Natural killer cell treated with Interleukin-12 subunit alpha and Interleukin-12 subunit beta and Interleukin-15 and Interleukin-18, amount 100 ng/mL, for 72 hours (primary cell): ENCODE data around the gene MGMT. TPM values are rescaled to one million over a fixed set of nuclear protein-coding genes. Genes with fewer than 3 reads are reported as not detected.

Experiments used
- ATAC-seq, 2 donors: fragments of 150-1000 bp; cut with Tn5 transposase in 1 of 2; sonication (Bioruptor Pico), chemical (Tn5 transposase) in 1 of 2; 2 replicates each; pipeline ENCODE4 v1.10.0; 2021
- DNase-seq: peaks from one replicate; pipeline ENCODE4 v3.0.0; 2022; ENCODE audit warnings: low spot score
- H3K27ac Mint-ChIP-seq, 2 donors: 1 replicate in 1 of 2; 2 replicates in 1 of 2; pipeline ENCODE4 v1.8.0; 2022; ENCODE audit warnings: mixed read lengths in 2 of 2, mild to moderate bottlenecking in 1 of 2, moderate library complexity in 1 of 2
- H3K27me3 Mint-ChIP-seq, 2 donors: 1 replicate in 1 of 2; 2 replicates in 1 of 2; pipeline ENCODE4 v1.8.0; 2022; ENCODE audit warnings: mixed read lengths in 2 of 2
- H3K36me3 Mint-ChIP-seq: one replicate; pipeline ENCODE4 v1.8.0; 2022; ENCODE audit warnings: mixed read lengths
- H3K4me1 Mint-ChIP-seq, 2 donors: 1 replicate in 1 of 2; 2 replicates in 1 of 2; pipeline ENCODE4 v1.8.0; 2022; ENCODE audit warnings: low read depth in 2 of 2, mixed read lengths in 2 of 2, mild to moderate bottlenecking in 1 of 2
- H3K4me3 Mint-ChIP-seq: one replicate; pipeline ENCODE4 v1.8.0; 2022; ENCODE audit warnings: mixed read lengths
- H3K9me3 Mint-ChIP-seq: 2 replicates; pipeline ENCODE4 v1.8.0; 2022; ENCODE audit warnings: mixed read lengths
- total RNA-seq, 2 donors: library from RNA; stranded (reverse); gene quantifications; one replicate each; pipeline ENCODE4 v1.2.3, GENCODE V29; 2022

Gene MGMT
- total RNA-seq, 2 donors from 2014 or later = 14.3 to 23.6 TPM

DNA sequence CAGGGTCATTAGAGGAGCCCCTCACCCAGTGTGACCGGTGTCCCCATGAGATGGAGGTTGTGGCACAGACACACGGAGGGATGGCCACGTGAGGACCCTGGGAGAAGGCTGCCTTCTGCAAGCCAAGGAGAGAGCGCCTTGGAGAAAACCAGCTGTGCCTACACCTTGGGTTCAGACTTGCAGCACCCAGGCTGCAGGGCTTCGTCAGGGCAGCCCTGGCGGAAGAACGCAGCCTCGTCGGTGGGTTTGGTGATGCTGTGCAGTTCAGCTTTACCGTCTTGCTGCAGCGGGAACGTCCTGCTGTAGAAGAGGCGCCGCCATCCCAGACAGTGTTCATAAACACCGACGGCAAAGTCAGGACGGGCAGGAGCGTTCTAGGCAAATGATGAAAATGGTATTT is 89.3 kb downstream of the MGMT start:
- Mint-ChIP-seq H3K4me3 (no peak overlapping the region), H3K27ac (no peak overlapping the region), H3K27me3 (no peaks in the 10 kb centered on the region), H3K4me1 (no peaks in the 10 kb centered on the region), H3K36me3 (no peaks in the 10 kb centered on the region), H3K9me3 (no peaks in the 10 kb centered on the region)
- DNase-seq (no peak), ATAC-seq (no peak)

GRCh38 chr10:129560361-129560760 is 93.3 kb downstream of the MGMT start:
- Mint-ChIP-seq H3K4me1 (peaks cover 6 to 11% of the 10 kb centered on the region in 2 donors), H3K4me3 (no peak overlapping the region), H3K27ac (no peak overlapping the region), H3K36me3 (no peaks in the 10 kb centered on the region), H3K9me3 (no peaks in the 10 kb centered on the region), H3K27me3 (no peaks in the 10 kb centered on the region)
- ATAC-seq (no peak), DNase-seq (no peak)

- H3K36me3 Mint-ChIP-seq = no peaks in the 10 kb centered on the region
- no peaks in the 10 kb centered on the region for H3K27me3 Mint-ChIP-seq
- DNase-seq (no peak), ATAC-seq (no peak)
- H3K9me3 Mint-ChIP-seq = no peaks in the 10 kb centered on the region
- no peak overlapping the region for H3K27ac Mint-ChIP-seq
- peaks cover 6 to 11% of the 10 kb centered on the region in 2 donors for H3K4me1 Mint-ChIP-seq
- H3K4me3 Mint-ChIP-seq = no peak overlapping the region
These were observed 95.4 kb downstream of the MGMT start for GRCh38 chr10:129562487-129562886.

GRCh38 chr10:129564923-129565322 is 97.9 kb downstream of the MGMT start:
- no peak for DNase-seq
- Mint-ChIP-seq H3K36me3 (no peaks in the 10 kb centered on the region), H3K4me1 (peaks cover 6 to 11% of the 10 kb centered on the region in 2 donors), H3K27ac (no peak overlapping the region), H3K4me3 (no peak overlapping the region), H3K27me3 (no peaks in the 10 kb centered on the region), H3K9me3 (no peaks in the 10 kb centered on the region)
- no peak for ATAC-seq

DNA sequence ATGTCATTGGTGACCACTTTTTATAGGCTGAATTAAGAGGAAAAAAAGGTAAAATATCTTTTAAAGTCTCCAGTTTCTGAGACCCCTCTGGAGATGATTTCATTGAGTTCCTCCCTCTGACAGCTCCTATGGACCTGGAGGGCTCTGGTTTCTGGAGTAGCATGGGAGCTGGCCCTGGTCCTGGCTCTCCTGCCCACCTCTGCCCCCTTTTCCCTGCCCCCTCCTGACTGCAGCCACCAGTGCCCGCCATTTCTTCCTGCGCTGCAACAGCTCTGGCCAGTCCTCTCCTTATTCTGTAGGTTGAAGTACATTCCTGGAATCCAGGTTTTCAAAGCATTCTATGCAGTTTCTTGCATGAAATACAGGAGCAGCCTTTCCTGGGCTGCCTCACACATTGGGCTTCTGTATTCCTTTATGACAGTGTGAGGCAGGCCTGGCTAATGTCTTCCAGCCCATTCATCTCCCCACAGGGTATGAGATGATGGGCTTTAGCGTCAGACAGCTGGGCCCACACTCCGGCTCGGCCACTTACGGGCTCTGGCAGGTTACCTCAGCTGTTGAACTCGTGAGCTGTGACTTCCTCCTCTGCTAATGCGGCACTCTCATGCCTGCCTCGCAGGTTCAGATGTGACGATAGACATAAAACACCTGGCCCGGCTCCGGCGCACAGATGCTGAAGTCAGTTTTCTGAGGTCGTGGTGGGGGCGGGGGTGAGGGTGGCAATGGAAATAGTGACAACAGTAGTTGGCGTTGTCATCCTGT is 101.7 kb downstream of the MGMT start:
- Mint-ChIP-seq H3K4me1 (no peaks in the 10 kb centered on the region), H3K27ac (no peak overlapping the region), H3K27me3 (no peaks in the 10 kb centered on the region), H3K36me3 (no peaks in the 10 kb centered on the region), H3K9me3 (no peaks in the 10 kb centered on the region), H3K4me3 (no peak overlapping the region)
- DNase-seq (no peak), ATAC-seq (no peak)

DNA sequence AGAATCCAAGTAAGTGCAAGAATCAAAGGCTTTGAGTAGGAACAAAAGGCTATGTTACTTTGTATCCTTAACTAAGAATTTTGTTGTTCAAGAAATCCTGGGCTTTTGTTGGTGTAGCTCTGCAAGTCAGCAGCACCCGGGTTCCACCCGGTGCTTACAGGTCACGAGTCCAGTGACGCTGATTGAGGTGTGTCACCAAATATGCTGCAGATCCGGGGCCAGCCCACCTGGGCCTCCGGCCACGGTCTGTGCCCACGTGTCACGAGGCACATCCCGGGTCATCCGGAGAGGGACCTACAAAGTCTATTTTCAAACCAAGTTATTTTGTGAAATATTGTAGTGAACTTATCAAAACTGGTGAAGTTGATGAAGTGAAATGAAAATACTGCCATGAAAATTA is 103.1 kb downstream of the MGMT start:
- H3K27me3 Mint-ChIP-seq = no peaks in the 10 kb centered on the region
- no peaks in the 10 kb centered on the region for H3K36me3 Mint-ChIP-seq
- no peaks in the 10 kb centered on the region for H3K9me3 Mint-ChIP-seq
- ATAC-seq (no peak), DNase-seq (no peak)
- no peaks in the 10 kb centered on the region for H3K4me1 Mint-ChIP-seq
- H3K4me3 Mint-ChIP-seq = no peak overlapping the region
- no peak overlapping the region for H3K27ac Mint-ChIP-seq

- ATAC-seq (no peak), DNase-seq (no peak)
- Mint-ChIP-seq H3K36me3 (peaks cover 4% of the 10 kb centered on the region), H3K9me3 (no peaks in the 10 kb centered on the region), H3K4me1 (peaks cover 0 to 8% of the 10 kb centered on the region in 2 donors), H3K27ac (no peak overlapping the region), H3K27me3 (no peaks in the 10 kb centered on the region), H3K4me3 (no peak overlapping the region)
These were observed 112.2 kb downstream of the MGMT start for GRCh38 chr10:129579228-129579627.

DNA sequence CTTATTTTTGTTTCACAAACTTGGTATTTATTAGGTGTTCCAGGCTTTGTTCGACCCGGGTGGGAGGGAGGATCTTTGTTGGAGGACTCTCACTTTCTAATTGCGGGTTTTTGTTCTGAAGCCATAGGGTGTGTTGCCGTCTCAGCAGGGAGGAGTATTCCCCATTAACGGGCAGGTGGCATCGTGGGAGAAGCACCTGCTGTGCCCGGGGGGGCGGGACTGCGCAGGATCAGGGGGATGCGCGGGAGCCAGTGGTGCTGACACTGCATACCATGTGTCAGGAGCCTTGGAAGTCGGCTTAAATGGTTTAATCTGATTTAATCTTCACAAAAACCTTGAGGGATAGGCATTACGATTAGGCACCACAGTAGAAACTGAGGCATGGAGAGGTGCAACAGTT is 113.0 kb downstream of the MGMT start:
- Mint-ChIP-seq H3K9me3 (no peaks in the 10 kb centered on the region), H3K27me3 (no peaks in the 10 kb centered on the region), H3K36me3 (peaks cover 4% of the 10 kb centered on the region), H3K27ac (no peak overlapping the region), H3K4me3 (no peak overlapping the region), H3K4me1 (peaks cover 0 to 8% of the 10 kb centered on the region in 2 donors)
- no peak for ATAC-seq
- DNase-seq = no peak

- H3K27ac Mint-ChIP-seq = no peak overlapping the region
- no peak overlapping the region for H3K4me3 Mint-ChIP-seq
- H3K36me3 Mint-ChIP-seq = peaks cover 11% of the 10 kb centered on the region
- no peak for DNase-seq
- H3K4me1 Mint-ChIP-seq = peaks cover 0 to 8% of the 10 kb centered on the region in 2 donors
- ATAC-seq = no peak
- no peaks in the 10 kb centered on the region for H3K27me3 Mint-ChIP-seq
- H3K9me3 Mint-ChIP-seq = no peaks in the 10 kb centered on the region
These were observed 113.9 kb downstream of the MGMT start for GRCh38 chr10:129580901-129581300.

DNA sequence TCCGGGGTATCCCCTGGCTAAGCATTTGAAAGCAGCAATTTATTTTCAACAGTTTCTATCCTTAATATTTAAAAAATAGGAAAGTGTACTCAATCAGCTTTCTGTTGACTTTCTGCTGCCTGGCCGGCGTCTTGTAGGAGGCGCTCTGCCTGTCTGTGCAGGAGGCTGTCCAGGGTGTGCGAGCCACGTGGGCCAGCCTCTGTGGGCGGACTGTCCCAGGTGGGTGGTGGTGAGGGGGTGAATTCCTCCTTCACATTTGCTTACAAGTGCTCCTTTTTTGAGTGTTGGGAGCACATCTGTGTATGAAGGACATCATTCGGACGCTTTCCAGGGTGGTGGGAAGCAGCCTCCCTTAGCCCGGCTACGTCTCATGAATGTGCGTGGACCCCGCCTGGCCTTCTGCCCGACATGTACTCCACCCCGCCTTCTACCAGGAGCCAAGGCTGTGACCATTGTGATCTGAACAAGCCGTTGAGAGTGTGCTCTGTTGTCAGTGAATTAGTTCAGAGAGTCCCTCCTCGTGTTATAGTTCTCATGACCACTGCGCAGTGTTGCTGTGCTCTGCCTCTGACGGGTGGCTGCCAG is 114.9 kb downstream of the MGMT start:
- peaks cover 0 to 8% of the 10 kb centered on the region in 2 donors for H3K4me1 Mint-ChIP-seq
- peaks cover 19% of the 10 kb centered on the region for H3K36me3 Mint-ChIP-seq
- no peaks in the 10 kb centered on the region for H3K27me3 Mint-ChIP-seq
- H3K27ac Mint-ChIP-seq = no peak overlapping the region
- no peak overlapping the region for H3K4me3 Mint-ChIP-seq
- peaks cover 1% of the 10 kb centered on the region for H3K9me3 Mint-ChIP-seq
- no peak for DNase-seq
- no peak for ATAC-seq

DNA sequence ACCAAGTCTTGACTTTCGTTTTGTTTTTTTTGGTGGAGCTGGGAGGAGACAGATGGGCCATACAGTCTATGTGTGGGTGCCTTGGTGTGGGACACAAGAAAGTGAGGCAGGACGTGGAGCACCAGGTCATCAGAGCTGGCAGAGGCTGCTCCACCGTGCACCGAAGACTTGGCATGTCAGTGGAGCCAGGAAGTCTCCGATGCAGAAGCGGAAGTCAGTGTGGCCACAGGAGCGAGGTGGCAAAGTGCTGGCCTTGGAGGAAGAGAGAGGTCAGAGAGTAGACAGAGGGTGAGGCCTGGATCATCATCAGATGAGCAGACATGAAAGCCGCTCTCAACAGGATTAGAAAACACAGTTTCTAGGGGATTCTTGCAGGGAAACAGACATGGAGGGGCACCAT is 116.8 kb downstream of the MGMT start:
- Mint-ChIP-seq H3K4me1 (peaks cover 0 to 8% of the 10 kb centered on the region in 2 donors), H3K27me3 (no peaks in the 10 kb centered on the region), H3K27ac (no peak overlapping the region), H3K4me3 (no peak overlapping the region), H3K36me3 (peaks cover 35% of the 10 kb centered on the region), H3K9me3 (peaks cover 4% of the 10 kb centered on the region)
- no peak for ATAC-seq
- DNase-seq = no peak

DNA sequence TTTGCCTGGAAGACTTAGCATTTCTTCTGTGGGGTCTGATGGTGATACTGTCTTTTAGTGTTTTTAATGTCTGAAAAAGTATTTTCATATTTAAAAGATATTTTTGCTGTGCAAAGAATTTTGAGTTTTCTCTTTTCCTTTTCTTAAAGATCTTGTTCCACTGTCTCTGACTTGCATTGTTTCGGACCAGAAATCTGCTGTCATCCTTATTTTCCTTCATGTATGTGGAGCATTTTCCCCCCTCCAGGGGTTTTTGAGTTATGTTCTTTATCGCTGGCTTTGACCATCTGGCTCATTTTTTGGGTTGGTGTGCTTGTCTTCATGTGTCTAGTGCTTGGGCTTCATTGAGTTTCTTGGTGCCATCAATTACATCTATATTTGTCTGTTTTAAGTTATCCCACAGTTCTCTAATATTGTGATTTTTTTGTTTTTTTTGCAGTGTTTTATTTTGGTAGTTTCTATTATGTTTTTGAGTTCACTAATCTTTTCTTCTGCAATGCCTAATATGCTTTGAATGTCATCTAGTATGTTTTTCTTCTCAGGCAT is 119.9 kb downstream of the MGMT start:
- Mint-ChIP-seq H3K4me3 (no peak overlapping the region), H3K27ac (no peak overlapping the region), H3K9me3 (peaks cover 4% of the 10 kb centered on the region), H3K27me3 (no peaks in the 10 kb centered on the region), H3K4me1 (peaks cover 0 to 5% of the 10 kb centered on the region in 2 donors), H3K36me3 (peaks cover 35% of the 10 kb centered on the region)
- DNase-seq (no peak), ATAC-seq (no peak)

- H3K36me3 Mint-ChIP-seq = peaks cover 30% of the 10 kb centered on the region
- H3K27me3 Mint-ChIP-seq = no peaks in the 10 kb centered on the region
- ATAC-seq (no peak), DNase-seq (no peak)
- no peaks in the 10 kb centered on the region for H3K4me1 Mint-ChIP-seq
- H3K27ac Mint-ChIP-seq = no peak overlapping the region
- H3K9me3 Mint-ChIP-seq = peaks cover 4% of the 10 kb centered on the region
- no peak overlapping the region for H3K4me3 Mint-ChIP-seq
These were observed 122.5 kb downstream of the MGMT start for GRCh38 chr10:129589546-129589945.

DNA sequence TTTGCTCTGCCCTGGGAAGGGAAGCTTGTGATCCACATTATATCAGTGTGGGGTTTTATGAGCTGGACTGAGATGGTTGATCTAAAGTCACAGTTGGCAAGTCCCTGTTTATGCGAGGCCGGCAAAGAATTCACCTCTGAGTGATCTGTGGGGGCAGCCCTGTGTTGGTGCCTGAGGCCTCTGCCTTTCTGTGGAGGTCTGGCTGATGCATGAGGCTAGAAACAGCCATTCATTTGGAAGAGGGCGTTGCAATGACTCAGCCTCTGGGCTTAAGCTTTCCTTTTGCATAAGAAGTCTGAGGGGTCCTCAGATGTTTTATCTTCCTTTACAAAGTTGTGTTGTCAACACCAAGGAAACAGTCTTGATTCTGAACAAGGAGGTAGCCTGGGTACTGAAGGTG is 126.9 kb downstream of the MGMT start:
- Mint-ChIP-seq H3K4me1 (peaks cover 0 to 2% of the 10 kb centered on the region in 2 donors), H3K9me3 (no peaks in the 10 kb centered on the region), H3K4me3 (no peak overlapping the region), H3K27ac (no peak overlapping the region), H3K27me3 (no peaks in the 10 kb centered on the region), H3K36me3 (no peaks in the 10 kb centered on the region)
- ATAC-seq = no peak
- no peak for DNase-seq
